GM18511 (cell line): Measurements from ENCODE around the gene IGSF21.

Source experiments
- ATAC-seq: cut with Tn5 transposase; IDR thresholded peaks from one replicate; pipeline ENCODE4 v1.9.1; 2021; ENCODE audit warnings: mild to moderate bottlenecking, moderate library complexity; ENCODE audit not compliant: unreplicated experiment

The IGSF21 gene

DNA sequence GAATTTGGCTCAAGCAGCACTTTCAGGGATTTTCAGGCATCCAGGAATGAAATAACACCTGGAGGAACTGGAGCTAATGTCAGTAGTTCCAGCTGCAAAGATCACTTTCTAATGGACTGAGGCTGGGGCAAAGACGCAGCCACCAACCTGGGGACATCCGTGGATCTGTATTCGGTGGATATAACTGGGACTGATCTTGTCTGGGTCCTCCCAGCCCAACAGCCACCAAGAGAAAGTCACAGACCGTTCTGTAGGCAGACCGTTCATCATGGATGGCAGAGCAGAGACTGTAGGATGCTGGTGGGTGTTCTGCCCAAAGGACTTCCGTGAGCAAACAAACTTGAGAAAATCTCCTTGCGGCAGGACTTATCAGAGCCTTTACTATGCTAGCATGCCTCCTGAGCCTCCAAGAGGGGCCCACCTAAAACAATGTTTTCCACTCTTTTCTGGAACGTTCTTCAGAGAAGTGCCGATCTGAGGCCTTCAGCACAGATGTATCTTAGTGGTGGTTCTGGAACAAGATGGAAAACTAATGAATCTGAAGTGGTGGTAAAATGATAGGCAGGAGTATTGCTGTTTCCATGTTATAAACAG lies 287.1 kb downstream of the IGSF21 start:
- no peak for ATAC-seq

DNA sequence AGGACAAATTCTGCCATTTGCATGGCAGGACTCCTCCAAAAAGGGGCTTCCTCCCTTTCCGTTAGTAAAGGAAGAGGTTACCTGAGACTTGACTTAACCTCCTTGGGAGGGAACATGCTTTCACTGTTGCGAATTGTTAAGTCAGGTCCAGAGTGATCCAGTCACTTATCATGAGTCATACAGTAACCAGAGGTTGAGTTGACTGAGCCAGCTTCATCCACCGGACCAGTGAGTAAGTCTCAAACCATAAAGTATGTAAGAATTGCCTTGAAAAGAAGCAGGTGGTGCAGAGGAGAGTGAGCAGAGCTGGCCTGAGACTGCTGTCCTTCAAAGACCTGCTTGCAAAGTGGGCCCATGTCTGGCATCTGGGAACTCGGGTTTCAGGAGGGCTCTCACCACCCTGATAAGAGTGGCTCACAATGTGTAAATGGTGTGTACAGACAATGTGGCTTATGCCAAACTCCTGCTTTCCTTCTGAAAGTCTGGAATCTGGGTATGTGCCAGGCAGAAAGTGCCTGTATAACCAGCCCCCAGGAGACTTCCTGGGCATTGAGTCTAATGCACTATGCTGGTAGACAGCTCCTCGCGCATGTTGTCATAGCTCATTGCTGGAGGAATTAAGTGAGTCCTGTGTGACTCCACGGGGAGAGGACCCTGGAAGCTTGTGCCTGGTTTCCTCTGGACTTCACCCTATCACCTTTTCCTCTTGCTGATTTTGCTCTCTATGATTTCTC lies 288.8 kb downstream of the IGSF21 start:
- no peak for ATAC-seq

DNA sequence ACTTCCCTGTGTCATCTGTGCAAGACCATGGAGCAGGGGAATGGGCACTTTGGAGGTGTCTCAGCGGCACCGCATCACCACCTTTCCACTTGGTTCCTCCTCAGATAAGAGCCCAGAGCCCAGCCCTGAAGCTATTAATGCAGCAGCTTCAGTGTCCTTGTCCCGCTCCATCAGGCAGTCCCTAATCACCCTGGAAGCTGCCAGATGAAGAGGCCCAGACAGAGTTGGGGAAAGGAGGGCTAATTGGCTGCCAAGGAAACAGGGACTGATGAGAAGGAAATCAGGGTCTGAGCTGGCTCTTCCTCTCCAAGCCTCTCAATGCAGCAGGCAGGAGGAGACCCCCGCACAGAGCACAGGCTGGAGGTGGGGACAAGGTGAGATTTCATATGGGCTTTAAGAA lies 290.0 kb downstream of the IGSF21 start:
- no peak for ATAC-seq

GRCh38 chr1:18398791-18399530 lies 291.4 kb downstream of the IGSF21 start:
- ATAC-seq = no peak

DNA sequence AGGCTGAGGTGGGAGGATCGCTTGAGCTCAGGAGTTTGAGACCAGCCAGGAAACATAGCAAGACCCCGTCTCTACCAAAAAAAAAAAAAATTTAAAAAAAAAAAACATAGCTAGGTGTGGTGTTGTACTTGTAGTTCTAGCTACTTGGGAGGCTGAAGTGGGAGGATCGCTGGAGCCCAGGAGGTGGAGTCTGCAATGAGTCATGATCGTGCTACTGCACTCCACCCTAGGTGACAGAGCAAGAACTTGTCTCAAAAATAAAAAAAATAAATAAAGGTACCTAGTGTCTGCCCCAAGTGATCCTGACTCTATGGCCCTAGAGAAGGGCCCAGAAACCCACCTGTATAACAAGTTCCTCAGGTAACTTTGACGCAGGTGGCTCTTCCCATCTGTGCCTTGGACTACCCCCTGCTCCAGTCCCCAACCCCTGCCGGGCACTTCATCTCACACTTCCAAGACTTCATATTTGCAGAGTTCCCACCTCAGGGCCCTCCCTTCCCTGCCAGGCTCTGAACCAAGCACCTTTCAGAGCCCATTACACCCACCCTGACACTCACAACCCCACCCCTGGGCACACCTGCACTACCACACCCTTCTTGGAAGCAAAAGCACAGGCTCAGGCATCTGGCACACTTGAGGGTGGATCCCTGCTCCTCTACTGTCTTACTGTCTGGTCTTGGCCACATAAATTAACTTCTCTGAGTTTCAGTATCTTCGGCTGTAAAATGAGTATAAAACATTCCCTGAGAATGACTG lies 292.9 kb downstream of the IGSF21 start:
- no peak for ATAC-seq

- no peak for ATAC-seq
These were observed 294.3 kb downstream of the IGSF21 start for GRCh38 chr1:18401921-18402320.

GRCh38 chr1:18404460-18404859 lies 296.9 kb downstream of the IGSF21 start:
- no peak for ATAC-seq

- ATAC-seq = no peak
These were observed 299.8 kb downstream of the IGSF21 start for GRCh38 chr1:18407166-18408045.

- ATAC-seq = no peak
These were observed 301.2 kb downstream of the IGSF21 start for GRCh38 chr1:18408656-18409370.

- no peak for ATAC-seq
These were observed 302.1 kb downstream of the IGSF21 start for GRCh38 chr1:18409609-18410237.

GRCh38 chr1:18410407-18410806 lies 302.8 kb downstream of the IGSF21 start:
- ATAC-seq = no peak

- ATAC-seq = no peak
These were observed 303.7 kb downstream of the IGSF21 start for GRCh38 chr1:18411321-18411720.

DNA sequence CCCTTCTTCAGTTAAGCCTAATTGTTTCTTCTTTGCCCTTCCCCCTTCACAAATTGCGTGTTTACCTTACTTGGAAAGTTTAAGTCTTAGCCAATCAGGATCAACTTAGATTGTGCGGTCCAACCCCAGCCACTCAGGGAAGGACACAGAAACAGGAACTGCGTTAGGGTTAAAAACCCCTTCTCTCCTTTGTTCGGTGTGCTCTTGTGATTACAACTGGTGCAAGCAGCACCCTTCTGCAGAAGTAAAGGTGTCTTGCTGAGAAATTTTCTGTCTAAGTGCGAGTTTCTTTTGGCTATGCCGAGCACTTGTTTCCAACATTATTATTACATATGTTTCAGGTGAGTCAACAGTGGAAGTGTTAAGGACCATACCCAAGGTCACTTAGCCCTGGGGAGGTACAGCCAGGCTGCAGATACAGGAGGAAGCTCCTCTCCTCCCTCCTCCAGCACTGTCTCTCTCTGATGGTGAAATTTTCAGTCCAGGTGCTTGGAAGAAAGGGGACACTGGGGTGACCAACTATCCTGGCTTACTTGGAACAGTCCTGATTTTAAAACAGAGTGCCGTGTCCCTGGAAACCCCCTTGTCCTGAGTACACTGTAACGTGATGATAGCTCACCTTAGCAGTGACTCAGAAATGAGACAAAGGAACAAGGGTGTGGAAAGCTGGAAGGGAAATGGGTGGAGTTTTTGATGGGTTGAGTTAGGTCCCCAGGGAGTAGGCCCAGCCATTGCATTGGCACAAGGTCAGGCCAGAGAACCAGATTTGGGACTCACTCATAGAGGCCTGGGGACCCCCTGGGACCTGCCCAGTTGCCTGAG lies 304.4 kb downstream of the IGSF21 start:
- ATAC-seq = no peak

DNA sequence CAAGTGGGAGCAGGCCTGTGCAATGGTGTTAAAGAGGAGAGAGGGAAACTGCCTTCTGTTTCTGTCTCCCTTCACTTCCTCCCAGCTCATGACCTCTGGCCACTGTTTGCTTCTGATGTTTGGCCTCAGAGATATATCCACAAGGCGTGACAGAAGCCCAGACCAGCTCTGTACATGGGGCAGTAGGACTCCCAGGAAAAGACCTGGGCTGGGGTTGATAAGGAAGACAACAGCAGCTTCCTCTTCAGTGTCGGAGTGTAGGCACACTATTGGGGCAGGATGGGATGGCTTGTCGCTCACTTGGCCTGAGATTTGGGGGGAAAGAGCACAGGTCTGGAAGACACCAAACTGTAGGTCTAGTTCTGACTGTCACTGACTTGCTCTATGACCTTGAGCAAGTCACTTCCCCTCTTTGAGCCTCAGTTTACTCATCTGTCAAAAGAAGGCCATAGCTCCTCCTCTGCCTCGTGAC lies 305.3 kb downstream of the IGSF21 start:
- ATAC-seq = no peak

DNA sequence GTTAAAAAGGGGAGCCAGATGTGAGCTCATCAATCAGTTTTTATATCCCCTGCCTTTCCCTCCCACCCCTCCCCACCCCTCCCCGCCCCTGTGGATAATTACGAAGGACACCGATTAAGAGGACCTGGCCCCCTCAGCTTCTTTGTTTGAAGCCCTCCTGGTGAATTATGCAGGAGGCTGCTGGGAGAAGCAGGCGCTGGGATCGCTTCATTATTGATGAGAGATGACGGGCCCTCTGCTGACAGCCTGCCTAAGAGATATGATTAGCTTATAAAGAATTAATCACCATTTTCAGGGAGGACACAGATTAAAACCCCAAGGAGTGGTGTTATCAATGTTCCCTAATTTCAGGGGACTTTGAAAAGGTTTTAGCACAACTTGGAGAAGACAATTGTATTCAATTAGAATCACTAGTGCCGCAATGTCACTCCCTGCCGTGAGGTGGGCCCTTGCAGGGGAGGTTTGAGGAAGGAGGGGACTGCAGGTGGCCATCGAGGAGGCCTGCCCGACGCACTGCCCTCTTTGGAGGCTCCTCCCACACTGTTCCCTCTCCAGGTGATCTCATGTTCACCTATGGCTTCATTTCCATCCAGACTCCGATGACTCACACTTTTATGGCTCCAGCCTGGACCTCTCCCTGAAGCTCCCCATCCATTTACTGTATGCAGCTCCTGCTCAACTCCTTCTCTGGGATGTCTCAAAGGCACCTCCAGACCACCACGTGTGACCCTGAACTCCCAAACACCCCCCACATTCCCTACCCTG lies 306.1 kb downstream of the IGSF21 start:
- no peak for ATAC-seq

- ATAC-seq = no peak
These were observed 306.7 kb downstream of the IGSF21 start for GRCh38 chr1:18414321-18414720.

DNA sequence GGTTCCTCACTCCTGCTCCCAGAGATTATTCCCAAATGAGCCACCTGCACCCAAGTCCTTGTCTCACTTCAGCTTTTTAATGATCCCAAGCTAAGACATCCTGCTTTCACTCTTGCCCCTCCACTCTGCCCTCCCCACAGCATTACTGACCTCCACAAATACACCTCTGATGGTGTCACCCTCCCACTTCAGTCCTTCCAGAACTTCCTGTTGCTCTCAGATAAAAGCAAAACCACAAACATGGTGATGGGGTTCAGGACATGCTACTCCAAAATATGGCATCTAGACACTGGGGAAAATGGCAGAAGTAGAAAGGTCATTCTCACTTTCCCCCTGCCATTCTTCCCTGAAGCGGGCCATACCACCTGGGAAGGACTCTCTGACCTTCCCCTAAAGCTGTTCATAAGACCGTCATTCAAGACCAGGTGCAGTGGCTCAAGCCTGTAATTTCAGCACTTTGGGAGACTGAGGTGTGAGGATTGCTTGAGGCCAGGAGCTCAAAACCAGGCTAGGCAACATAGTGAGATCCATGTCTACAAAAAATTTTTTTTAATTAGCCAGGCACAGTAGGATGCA lies 307.4 kb downstream of the IGSF21 start:
- ATAC-seq = no peak
